HG03558 (cell line): Measurements from ENCODE around the gene SLC5A4.

ENCODE experiments used
- ATAC-seq: cut with Tn5 transposase; IDR thresholded peaks from one replicate; pipeline ENCODE4 v1.9.1; 2021; ENCODE audit warnings: moderate number of reproducible peaks; ENCODE audit not compliant: unreplicated experiment; ENCODE audit errors: extremely low read depth

Gene SLC5A4

DNA sequence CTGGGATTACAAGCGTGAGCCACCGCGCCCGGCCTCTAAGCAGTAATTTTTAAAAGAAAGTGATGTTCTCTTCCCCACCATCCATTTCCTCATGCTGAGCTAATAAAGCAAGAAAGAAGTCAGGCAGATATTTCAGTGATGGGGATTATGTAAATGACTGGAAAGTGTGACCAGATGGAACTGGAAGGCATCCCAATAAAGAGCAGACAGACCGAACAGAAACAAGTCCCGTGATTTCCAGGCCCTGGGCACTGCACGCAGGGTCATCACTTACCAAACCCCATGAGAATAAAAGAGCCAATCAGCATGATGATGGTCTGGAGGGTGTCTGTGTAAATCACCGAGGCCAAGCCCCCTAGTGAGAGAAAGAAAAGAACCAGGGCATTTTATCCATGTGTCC lies 18.2 kb downstream of the SLC5A4 start:
- no peak for ATAC-seq

DNA sequence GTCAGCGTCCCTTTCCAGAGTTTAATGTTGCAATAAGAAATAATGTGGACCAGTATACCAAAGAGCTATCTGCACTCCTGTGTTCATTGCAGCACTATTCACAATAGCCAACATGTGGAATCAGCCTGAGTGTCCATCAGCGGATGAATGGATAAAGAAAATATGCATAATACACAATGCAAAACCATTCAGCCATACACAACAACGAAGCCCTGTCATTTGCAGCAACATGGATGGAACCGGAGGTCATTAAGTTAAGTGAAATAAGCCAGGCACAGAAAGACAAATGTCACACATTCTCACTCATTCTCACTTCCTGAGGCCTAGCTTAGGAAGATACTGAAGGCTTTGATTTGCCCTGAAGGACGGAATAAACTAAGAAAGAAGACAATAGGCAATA lies 22.1 kb downstream of the SLC5A4 start:
- ATAC-seq, result no peak

DNA sequence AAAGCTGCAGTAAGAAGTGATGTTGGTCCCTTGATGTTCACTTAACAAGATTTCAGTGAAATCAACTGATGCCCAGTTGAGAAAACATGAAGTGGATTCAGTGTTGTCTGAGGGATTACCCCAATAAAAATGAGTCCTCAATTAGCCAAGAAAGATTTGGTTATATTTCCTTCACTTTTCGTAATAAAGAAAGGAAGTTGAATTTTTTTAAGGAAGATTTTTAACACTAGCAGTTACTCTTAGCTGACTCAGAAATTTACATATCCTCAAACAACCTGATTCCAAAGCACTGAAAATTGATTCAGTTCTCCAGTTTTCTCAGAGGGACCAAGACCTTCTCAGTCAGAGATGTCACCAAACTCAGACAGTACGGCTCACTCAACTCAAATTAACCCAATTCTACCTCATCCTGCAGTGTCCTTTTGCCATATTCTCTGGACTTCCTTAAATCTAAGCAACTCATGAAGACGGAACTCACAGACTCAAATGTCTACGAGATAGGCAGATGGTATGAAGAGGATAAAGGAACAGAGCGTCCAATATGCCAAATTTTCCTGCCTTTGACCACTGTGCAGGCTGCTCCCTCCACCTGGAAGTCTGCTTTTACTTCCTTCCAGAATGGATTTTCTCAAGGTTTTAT lies 22.8 kb downstream of the SLC5A4 start:
- no peak for ATAC-seq

DNA sequence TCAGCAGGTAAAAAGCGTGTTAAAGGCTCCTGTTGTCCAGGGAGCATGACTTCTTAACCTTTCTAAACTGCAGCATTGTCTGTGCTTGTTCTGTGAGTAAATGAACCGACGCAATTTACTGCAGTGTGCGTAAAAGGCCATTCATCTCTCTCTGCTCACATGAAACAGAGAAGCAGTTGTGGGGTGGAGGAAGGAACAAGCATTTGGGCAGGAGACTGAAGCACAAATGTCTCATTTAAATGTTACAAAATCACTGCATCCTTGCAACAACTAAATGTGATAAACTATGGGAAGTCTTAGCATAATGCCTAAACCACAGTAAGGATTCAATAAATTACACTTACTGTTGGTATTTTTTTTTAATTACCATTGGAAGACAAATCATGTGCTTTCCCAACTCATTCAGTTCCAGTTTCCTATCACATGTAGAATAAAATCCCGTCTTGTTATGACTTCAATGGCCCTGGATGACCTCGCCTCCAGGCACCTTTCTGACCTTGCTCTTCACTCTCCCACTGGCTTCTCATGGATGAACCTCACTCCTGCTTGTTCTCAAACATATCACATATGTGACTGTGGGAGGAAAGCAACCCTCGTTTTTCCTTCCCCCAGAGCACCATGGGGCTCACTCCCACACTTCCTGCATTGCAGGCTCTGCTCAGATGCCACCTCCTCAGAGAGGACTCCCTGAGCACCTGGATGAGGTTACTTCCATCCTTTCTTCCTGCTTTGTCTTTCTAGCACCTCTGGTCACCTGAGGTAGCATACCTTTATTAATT lies 28.6 kb downstream of the SLC5A4 start:
- ATAC-seq, result no peak

DNA sequence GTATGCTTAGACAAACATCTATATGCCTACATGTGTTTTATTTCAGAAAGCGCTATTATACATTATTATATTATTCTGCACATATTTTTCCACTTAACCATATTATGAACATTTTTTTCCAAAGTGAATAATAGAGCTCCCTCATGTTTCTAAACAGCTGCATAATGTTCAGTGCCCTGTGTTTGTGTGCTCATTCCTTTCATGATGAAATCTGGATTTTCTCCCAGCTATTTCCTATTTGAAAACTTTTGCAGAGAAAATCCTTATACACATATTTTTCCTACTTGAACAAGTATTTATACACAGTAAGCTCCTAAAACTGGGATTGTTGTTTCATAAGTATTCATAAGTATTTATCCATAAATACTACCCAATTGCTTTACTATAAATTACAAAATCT lies 32.2 kb downstream of the SLC5A4 start:
- ATAC-seq, result no peak

DNA sequence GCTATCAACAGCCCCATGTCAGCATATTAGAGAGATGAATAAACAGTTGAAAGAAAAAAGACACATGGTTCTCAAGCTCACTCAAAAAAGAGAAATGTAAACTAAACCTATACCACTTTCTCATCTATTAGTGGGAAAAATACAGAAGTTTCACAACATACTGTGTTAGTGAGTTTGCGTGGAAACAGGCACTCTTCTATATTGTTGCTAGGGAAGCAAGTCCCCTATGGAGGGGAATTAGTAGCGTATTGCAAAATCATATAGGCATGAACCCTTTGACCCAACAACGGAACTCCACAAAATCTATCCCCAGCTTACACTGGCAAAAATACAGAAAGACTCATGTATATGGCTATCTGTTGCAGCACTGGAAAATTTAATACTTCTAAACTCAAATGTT lies 36.1 kb downstream of the SLC5A4 start:
- ATAC-seq, result no peak

DNA sequence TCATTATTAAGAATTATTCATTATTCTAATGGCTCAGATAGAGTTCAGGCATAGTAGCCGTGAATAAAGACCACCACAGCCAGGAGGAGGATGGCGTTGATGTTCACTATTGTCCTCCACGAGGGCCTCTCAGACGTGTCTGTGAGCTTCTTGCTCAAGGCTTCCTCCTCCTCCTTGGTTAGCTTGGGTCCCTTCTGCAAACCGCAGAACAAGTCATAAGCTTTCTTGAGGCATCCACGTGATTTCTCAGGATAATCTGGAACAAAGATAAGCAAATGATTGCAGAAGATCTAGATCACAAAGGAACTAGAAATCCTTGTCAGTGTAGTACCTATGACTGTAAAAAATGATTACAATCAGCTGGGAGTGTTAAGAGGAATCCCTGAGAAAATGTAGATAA lies 36.7 kb downstream of the SLC5A4 start:
- ATAC-seq, result no peak

DNA sequence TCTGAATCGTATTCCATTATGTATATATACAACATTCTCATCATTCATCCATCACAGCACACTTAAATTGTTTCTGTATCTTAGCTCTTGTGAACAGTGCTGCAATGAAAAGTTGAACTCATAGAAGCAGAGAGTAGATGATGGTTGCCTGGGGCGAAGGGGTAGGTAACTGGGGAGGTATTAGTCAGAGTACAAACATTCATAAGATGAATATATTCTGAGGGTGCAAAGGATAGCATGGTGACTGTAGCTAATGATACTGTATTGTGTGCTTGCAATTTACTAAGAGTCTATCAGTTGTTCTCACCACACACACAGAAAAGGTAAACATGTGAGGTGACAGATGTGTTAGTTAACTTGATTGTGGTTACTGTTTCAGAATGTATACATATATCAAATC lies 37.7 kb downstream of the SLC5A4 start:
- ATAC-seq, result no peak

DNA sequence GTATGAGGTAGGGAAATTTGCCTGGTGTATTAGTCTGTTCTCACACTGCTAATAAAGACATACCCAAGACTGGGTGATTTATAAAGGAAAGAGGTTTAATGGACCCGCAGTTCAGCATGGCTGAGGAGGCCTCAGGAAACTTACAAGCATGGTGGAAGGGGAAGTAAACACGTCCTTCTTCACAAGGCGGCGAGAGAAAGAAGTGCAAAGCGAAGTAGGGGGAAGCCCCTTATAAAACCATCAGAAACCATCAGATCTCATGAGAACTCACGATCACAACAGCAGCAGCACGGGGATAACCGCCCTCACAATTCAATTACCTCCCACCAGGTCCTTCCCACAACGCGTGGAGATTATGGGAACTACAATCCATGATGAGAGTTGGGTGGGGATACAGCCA lies 38.2 kb downstream of the SLC5A4 start:
- no peak for ATAC-seq

DNA sequence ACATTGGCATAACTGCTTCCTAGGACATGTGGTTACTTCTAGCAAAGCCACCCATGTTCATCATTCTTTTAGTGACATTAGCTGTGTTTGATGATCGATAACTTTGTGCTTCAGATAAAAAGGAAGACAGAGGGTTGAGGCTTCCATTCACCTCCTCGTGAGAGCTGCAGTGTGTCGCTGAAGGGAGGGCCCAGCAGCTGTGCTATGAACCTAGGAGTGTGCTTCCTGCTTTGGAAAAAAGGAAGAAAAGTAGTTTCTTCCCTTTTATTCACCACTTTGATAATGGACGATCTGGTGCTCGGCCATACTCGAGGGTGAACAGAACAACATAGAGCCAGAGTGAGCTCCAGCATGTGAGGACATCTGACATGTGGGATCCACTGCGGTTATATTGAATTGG lies 44.1 kb downstream of the SLC5A4 start:
- ATAC-seq, result no peak

DNA sequence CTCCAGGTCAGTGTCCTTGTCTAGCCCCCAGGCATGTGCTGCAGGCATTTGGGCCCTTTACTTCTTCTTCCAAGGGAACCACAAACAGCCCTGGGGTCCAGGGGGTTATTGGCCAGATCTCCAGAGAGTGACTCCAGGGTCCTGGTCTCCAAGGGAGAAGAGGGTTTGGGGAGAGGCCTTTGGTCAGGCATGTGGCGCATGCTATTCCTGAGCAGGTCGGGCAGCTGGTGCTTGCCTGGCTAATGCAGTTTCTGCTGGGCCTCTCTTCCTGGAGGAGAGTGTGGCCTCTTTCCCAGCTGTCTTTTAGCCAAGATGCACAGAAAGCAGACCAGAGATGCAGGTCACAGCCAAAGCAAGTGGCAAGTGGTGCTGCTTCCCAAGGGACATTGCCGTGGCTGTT lies 46.5 kb downstream of the SLC5A4 start:
- ATAC-seq, result no peak

DNA sequence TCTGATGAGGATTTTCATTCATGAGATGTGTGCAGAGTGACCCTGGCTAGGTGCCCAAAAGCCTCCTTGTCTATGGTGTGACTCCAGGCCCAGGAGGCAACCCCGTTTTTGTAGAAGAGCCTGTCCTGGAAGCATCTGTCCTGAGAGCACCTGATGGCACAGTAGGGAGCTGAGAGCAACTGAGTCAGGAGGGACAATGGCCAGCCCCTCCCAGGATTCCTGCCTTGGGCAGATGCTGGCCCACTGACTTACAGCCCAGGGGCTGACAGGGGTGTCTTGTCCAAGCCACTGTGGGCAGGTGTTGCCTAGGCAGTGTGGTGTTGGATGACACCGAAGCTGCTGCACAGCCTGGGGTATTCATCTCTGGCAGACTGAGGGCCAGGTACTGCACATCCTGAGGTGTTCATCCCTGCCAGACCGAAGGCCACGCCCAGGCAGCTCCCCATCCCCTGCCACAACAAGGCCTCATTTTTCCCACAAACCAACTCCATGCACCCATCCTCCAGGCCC lies 47.1 kb downstream of the SLC5A4 start:
- no peak for ATAC-seq

DNA sequence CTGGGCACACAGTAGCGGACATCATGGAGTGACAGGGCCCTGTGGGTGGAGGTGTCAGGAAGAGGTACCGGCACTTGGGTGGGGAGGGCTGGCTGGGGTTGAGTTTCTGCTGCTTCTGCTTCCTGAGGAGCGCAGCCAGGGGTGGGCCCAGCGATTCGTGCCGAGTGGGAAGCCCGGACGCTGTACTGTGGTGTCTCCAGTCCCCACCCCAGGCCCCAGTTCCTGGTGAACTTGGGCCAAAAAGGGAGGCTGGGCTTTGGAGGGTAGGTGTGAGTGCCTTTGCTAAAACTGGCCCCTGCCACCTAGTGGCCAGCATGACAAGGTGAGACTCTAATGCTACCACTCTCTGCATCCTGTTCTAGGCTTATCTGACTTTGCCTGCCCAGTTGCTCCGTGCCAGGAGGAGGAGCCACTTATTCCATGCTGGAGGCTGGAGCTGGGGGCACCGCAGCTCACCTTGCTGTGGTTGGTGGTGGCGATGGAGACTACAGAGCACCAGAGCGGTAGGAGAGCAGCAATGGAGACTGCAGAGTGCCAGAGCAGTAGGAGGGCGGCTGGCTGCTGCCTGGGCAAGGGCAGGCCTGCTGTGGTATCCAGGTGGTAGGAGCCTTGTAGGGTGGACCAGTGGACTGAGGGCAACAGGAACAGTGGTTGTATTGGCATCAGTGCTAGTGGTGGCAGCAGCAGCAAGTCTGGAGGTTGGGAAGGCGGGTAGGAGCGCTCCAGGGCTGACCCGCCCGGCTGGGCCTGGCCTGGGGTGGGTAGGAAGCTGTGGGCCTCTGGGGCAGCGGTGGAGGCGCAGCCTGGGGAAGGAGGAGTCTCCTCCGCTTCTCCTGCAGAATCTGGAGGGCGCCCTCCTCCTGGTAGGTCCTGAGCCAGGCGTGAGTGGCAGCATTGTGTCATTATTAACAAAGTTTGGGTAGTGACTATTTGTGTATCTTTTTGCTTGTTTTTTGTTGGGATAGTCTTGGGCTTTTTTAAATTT lies 48.1 kb downstream of the SLC5A4 start:
- ATAC-seq, result no peak

DNA sequence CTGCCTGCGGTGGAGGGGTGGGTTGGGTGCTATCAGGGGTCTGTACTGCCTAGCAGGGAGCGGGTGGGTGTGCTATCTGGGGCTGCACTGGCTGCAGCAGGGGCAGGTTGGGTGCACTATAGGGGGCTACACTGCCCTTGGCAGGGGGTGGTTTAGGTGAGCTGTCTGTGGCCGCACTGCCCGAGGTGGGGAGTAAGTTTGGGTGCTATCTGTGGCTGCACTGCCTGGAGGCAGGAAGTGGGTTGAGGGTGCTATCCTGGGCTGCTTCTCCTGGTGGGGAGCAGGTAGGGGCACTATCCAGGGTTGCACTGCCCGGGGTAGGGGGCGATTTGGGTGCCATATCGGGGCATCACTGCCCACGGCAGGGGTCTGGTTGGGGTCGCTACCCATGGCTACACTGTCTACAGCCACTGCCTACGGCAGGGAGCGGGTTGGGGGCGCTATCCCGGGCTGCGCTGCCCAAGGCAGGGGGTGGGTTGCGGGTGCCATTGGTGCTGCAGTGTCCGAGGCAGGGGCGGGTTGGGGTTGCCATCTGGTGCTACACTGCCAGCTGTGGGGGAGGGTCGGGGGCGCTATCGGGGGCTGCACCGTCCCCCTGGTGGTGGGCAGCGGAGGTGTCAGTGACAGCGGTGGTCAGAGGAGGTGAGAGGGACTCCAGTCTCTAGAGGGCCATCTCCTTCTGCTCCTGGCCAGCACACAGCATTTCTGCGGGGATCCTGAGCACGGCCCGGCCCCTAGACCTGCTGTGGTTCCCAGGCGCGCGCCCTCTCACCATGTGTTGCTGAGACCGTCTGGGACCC lies 49.0 kb downstream of the SLC5A4 start:
- ATAC-seq, result no peak

DNA sequence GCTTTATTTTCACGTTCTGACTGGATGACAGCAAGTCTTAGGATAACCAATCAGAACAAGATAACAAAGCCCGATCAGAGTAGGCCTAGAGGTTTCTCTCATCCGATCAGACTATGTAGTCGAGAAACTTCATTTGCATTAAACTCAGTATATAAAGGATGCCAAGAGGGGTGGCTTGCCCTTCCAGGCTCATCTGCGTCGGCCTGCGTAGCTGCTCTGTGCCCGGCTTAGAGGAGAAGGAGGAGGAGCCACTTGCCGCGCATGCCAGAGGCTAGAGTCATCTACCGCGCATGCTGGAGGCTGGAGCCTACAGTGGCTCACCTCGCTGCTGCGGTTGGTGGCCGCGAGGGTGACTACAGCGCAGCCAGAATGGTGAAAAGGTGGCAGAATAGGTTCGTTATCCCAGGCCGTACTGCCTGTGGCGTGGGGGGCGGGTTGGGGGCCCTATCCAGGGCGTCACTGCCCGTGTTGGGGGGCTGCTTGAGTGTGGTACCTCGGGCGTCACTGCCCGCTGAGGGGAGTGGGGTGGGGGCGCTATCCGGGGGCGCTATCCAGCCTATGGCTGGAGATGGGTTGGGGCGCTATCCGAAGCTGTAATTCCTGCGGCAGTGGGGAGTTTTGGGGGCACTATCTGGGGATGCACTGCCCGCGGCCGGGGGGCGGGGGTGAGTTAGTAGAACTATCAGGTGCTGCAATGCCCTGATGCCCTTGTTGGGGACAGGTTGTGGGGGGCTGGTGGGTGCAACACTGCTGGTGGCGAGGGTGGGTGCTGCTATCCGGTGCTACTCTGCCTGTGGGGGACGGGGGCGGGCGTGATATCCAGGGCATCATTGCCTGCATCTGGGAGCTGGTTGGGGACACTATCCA lies 50.1 kb downstream of the SLC5A4 start, which contains the start of gene RFPL2:
TSS of gene RFPL2 (minus strand) at position 218 of the 867 bp plus-strand sequence. CDS start 2,622 bp downstream, outside the sequence.
- ATAC-seq, result no peak

DNA sequence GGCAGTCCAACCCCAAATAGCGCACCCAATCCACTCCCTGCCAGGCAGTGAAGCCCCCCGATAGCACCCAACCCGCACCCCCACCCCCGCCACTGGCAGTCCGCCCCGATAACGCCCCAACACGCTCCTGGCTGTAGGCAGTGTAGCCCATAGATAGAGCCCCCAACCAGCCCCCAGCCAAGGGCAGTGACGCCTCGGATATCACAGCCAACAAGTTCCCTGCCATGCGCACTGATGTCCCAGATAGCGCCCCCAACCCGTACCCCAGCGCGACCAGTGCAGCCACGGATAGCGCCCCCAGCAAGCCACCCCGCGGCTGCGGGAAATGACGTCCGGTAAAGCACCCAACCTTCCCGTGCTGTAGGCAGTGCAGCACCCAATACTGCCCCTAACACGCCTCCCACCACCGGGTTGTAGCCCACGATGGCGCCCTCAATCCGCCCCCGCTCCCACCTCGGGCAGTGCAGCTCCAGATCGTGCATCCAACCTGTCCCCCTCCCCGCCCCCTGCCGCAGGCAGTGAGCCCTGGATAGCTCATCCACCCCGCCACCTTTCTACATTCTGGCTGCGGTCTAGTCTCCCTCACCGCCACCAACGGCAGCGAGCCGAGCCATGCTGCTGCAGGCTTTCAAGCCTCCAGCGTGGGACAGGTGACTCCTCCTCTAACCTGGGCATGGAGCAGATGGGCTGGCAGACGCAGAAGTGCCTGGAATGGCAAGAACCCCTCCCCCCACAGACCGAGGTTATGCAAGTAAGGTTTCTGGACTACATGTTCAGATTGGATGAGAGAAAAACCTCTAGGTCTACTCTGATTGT lies 50.9 kb downstream of the SLC5A4 start:
- no peak for ATAC-seq

DNA sequence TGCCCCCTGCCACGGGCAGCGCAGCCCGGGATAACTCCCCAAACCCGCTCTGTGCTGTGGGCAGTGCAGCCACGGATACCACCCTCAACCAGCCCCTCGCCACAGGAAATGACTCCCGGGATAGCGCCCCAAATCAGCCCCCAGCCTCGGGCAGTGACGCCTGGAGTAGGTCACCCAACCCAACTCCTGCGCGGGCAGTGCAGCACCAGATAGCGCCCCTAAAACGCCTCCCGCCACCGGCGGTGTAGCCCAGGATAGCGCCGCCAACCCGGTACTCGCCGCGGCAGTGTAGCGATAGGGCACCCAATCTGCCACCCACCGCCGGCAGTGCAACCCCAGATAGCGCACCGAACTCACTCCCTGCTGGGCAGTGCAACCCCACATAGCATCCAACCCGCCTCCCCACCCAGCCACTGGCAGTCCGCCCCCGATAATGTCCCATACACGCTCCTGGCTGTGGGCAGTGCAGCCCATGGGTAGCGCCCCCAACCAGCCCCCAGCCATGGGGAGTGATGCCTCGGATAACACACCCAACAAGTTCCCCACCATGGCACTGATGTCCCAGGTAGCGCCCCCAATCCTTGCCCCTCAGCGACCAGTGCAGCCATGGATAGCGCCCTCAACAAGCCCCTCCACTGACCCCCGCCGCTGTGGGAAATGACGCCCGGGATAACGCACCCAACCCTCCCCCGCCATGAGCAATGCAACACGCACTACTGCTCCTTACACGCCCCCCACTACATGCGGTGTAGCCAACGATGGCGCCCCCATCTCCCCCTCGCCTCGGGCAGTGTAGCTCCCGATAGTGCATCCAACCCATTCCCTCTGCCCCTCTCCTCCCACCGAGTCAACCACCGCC lies 51.7 kb downstream of the SLC5A4 start:
- ATAC-seq, result no peak
